NCI-H1694 (cell line): ENCODE results near the gene TMEM187.
A peak's percentile ranks its signal among the peaks of the same experiment; 100 is the strongest.

Experiments used
- DNase-seq: peaks from one replicate; lab custom pipeline; 2025; lab: John Stamatoyannopoulos, UW

Gene TMEM187

GRCh38 chrX:154000051-154000450, 27.5 kb downstream of the TMEM187 start:
- DNase-seq, result no peak

- no peak for DNase-seq
These were observed 29.7 kb downstream of the TMEM187 start for GRCh38 chrX:154002215-154002719.

- peak; percentile 12 for DNase-seq
These were observed 31.8 kb downstream of the TMEM187 start for GRCh38 chrX:154004315-154004714.

DNA sequence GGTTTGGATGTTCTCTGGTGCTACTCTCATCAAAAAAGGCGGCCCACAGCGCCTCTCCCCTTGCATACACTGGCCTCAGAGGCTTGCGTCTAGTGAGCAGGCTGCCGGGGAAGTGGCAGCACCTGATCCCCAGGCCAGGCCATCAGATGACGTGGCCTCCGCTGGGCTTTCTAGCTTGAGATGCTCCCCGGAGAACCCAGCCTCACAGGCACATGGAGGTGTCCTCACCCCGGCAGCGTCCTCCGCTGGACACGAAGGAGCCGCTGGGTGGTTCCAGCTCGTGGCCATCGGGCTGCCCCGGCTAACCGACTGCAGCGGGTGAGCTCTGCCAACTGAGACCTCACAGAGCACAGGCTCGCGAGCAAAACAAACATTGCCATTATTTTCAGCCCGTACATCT, 34.4 kb downstream of the TMEM187 start:
- DNase-seq, result no peak

- DNase-seq, result no peak
These were observed 36.0 kb downstream of the TMEM187 start for GRCh38 chrX:154008521-154008920.

- no peak for DNase-seq
These were observed 38.0 kb downstream of the TMEM187 start for GRCh38 chrX:154010330-154011087.

- no peak for DNase-seq
These were observed 39.1 kb downstream of the TMEM187 start for GRCh38 chrX:154011376-154012335.

GRCh38 chrX:154012336-154012991, 39.9 kb downstream of the TMEM187 start:
- no peak for DNase-seq

DNA sequence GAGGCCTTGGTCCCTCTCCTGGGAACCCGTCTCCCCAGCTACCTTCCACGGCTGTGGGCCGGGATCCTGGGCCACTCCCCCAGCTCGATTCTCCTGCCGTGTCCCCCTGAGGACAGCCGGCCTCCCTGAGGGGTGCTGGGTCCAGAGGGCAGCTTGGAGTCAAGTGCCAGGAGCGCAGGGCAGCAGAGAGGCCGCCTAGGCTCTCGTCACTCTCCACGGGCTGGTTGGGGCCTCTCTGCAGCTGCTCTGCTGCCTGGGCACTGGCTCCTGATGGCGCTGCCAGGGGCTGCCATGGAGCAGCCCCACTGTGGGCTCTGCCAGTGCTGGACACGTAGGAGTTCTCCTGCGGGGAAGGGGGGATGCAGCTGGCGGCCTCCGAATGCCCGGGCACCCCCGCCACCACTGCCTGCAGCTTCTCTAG, 40.5 kb downstream of the TMEM187 start:
- DNase-seq, result no peak

- peak; percentile 62 for DNase-seq
These were observed 41.2 kb downstream of the TMEM187 start for GRCh38 chrX:154013614-154014360.

DNA sequence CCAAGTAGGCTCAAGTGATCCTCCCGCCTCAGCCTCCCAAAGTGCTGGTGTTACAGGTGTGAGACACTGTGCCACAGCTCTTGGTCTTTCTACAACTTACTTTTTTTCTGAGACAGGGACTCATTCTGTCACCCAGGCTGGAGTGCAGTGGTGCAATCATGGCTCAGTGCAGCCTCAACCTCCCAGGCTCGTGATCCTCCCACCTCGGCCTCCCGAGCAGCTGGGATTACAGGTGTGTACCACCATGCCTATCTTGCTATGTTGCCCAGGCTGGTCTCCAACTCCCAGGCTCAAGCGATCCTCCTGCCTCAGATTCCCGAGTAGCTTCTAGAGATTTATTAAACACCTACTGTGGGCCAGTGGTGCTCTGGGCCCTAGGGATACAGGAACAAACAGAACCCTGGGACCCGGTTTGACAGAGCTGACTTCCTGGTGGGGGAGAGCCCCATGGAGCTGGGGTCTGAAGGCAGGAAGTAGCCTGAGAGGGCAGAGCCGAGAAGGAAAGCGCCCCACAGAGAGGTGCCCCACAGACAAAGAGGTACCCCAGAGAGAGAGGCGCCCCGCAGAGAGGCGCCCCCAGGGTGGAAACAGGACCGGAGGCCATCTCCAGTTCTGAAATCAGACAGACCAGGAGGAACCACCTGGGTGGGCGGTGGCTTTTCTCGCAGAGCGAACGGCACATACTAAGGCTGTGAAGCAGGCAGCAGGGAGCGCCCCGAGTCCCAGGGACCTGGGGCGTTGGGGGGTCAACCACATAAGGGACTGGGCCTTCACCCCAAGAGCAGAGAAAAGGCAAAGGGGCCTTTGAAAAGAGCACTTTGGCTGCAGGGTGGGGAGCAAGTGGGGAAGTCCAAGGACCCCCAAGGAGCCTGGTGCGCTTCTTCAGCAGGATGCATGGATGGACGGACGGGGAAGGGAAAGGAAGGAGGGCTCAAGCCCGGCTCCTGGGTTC, 42.2 kb downstream of the TMEM187 start:
- no peak for DNase-seq

DNA sequence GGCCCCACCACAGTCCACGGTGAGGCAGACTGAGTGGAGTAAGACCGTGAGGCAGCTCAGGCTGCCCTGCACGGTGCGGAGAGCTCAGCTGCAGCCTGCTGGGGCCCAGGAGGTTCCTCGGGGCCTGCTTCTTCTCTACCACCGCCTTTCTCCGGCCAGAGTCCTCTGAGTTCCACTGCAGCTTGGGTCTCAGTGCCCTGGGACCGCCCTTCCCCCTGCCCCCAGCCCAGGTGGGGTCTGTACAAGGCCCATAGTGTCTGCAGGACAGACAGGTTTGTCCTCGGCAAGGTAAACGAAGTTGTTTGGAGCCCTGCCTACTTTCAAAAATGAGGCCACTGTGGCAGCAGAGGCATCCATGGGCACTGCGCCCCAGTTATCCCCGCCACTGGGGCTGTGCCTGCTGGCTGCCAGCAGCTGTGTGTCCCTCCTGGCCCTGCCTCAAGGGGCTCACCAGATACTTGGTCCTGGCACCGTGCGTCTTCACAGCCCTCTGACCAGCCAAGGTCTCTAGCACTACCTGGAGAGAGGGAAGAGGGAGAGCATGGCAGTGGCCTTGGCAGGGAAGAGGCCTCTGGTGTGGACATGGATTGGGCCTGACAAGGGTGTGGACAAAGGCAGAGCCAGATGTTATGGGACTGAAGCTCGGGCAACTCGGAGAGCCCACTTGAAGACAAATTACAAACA, 43.2 kb downstream of the TMEM187 start:
- DNase-seq, result no peak

DNA sequence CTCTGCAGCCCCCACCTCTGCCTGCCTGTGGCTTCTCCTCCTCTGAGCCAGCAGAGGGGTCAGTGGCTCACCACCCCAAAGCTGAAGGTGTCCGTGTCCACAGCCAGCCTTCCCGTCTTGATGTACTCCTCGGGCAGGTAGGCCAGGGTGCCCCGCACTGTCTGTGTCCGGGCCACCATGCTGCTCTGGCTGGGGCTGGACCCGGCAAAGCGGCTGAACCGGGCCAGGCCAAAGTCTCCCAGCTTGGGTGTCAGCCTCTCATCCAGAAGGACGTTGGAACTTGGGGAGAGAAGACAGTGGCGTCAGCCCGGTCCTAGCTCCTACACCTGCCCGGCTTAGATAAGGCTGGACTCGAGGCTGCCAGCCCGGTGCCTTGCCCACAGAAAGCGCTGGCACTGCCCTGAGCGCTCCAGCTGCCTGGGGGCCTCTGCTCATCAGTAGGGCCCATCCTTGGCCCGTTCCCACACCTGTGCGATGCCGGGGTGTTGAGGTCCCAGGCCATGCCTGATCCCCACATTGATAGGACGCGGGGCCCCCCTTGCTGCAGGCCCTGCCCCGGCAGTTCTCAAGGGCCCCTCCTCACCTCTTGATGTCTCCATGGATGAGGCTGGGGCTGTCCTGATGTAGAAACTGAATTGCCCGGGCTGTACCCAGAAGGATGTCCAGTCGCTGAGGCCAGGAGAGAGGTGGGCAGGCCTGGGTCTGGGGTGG, 44.0 kb downstream of the TMEM187 start:
- DNase-seq, result no peak

- DNase-seq, result no peak
These were observed 45.4 kb downstream of the TMEM187 start for GRCh38 chrX:154017766-154018517.

- no peak for DNase-seq
These were observed 46.0 kb downstream of the TMEM187 start for GRCh38 chrX:154018518-154019060.

GRCh38 chrX:154019061-154019621, 46.6 kb downstream of the TMEM187 start:
- DNase-seq, result no peak

DNA sequence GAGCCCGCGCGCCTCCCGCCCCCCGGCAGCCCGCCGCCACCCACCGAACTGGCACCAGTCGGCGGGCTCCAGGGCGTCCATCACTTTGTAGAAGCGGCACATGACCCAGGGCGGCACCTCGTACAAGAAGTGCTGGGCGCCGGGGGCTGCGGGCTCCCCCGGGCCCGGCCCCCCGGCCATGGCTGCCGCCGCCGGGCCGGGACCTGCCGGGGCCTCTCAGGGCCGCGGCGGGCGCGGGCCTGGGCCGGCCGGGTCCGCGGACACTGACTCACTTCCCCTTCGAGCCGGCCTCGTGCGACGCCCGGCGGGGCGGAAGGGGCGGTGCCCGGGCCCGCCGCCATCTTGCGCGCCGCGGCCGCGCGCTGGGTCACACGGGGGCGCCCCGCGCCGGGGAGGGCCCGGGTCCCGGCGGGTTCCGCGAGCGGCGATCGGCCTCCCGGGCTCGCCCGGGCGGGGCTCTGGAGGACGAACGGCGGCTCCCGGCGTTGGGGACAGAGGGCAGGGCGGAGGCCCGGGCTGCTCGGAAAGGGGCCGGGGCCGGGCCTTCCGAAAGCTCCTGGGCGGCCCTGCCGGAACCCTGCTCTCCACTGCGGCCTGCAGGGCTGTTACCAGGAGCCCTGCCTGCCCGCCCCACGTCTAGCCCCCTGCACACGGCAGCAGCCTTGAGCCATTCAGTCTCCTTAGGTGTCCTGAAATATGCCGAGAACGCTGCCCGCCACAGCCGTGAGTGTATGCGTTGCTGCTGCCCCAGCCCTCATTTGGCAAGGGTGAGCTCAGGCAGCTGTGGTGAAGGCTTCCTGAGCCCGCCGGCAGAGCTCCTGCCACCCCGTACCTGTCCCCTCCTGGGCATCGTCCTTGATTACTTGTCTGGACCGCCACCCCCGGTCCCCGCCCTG, 47.3 kb downstream of the TMEM187 start, which contains the start of gene IRAK1:
Gene IRAK1 (minus strand): TSS at position 270 of the 896 bp plus-strand sequence. CDS start 90 bp downstream, at position 180.
- no peak for DNase-seq
